ENCODE results near the gene NPAS3. TPM values are rescaled to one million over a fixed set of nuclear protein-coding genes. Genes with fewer than 3 reads are reported as not detected.

Gene NPAS3
- polyA plus RNA-seq, 2 of the 4 experiments (the other 2 are of a cell fraction): not detected

DNA sequence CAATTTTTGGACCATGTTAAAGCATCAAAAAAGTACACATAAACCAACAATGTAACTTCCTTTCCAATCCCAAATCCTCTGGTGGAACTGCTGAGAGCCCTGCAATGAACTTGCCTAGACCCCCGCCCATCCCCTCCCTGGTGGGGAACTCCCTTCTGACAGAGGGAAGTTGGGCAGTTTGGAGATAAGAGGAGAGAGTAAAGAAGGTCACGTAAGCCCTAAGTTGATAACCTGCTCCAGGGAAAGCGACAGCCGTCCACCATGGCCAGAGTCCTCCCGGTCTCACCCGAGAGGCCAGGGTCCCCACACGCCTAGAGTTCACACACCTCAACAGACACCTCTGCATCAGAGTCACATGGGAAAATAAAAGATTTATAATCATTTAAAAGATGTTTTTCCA is 873.5 kb downstream of the NPAS3 start:
- POLR2A ChIA-PET: no interaction called here

DNA sequence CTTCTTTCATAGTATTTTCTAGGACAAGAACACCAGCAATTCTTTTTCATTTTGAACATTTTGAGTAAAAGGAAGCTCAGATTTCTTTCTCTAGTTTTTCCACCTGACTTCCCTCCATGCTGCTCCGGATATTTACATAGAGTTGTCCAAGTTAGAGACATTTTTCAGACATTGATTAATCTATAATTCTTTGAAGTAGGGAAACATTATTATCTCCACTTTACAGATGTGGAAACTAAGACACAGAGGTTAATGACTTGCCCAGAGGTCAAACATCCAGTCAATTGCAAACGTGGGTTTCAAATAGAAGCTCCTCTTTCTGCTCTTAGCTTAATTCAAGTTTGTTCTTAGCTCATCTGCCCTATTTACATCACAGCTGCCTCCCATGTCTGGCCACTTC is 873.9 kb downstream of the NPAS3 start:
- no peak overlapping the region for H3K4me3 ChIP-seq
- CTCF ChIA-PET: interaction anchor here (2.4 kb wide), 1 partner anchor 20 kb away, joined by 7 read pairs; no protein-coding TSS in a partner anchor
- TF ChIP-seq KDM1A (IDR thresholded peaks at IDR 0.05; ENCODE audit: low read depth) (no peak), HDAC2 (IDR thresholded peaks at IDR 0.05) (no peak), HOXB13 (CRISPR knock-in tag; IDR thresholded peaks at IDR 0.05; ENCODE audit: low read depth) (no peak), HOXA7 (CRISPR knock-in tag; IDR thresholded peaks at IDR 0.05) (no peak), ESRRA (IDR thresholded peaks at IDR 0.05; ENCODE audit: borderline replicate concordance, low read length) (no peak), ZC3H11A (IDR thresholded peaks at IDR 0.05) (no peak), SREBF2 (IDR thresholded peaks at IDR 0.05) (no peak), BHLHE40 (IDR thresholded peaks at IDR 0.05; ENCODE audit: low read depth, low read length) (no peak), SMC3 (IDR thresholded peaks at IDR 0.05) (no peak), JUNB (IDR thresholded peaks at IDR 0.05) (no peak), PHF8 (IDR thresholded peaks at IDR 0.05; ENCODE audit: borderline replicate concordance, low read depth) (no peak), NPAS2 (CRISPR knock-in tag; IDR thresholded peaks at IDR 0.05; ENCODE audit: borderline replicate concordance) (no peak), CEBPB (IDR thresholded peaks at IDR 0.05) (no peak), EHMT2 (IDR thresholded peaks at IDR 0.05; ENCODE audit: low read depth) (no peak), KDM5A (IDR thresholded peaks at IDR 0.05) (no peak)
- TF ChIP-seq, protein P1, sequence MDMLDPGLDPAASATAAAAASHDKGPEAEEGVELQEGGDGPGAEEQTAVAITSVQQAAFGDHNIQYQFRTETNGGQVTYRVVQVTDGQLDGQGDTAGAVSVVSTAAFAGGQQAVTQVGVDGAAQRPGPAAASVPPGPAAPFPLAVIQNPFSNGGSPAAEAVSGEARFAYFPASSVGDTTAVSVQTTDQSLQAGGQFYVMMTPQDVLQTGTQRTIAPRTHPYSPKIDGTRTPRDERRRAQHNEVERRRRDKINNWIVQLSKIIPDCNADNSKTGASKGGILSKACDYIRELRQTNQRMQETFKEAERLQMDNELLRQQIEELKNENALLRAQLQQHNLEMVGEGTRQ (IDR thresholded peaks at IDR 0.05): no peak
- TF ChIP-seq, protein P2, sequence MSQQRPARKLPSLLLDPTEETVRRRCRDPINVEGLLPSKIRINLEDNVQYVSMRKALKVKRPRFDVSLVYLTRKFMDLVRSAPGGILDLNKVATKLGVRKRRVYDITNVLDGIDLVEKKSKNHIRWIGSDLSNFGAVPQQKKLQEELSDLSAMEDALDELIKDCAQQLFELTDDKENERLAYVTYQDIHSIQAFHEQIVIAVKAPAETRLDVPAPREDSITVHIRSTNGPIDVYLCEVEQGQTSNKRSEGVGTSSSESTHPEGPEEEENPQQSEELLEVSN (IDR thresholded peaks at IDR 0.05; ENCODE audit: borderline replicate concordance, low read depth): no peak
- H3K9me3 ChIP-seq: no peaks in the 10 kb centered on the region
- no peaks in the 10 kb centered on the region for H3K4me1 ChIP-seq
- H3K4me2 ChIP-seq: no peak overlapping the region
- POLR2A ChIA-PET: no interaction called here
- no peak for FAIRE-seq
- DNase-seq (ENCODE audit: low read depth in 1 of 2, low spot score in 1 of 2): no peak
- no peak for ATAC-seq
- H3K27ac ChIP-seq: no peak overlapping the region
- WGBS (ENCODE audit: missing lambda C conversion rate): 1% methylated on average over 2 of the region's 2 CpGs

More for the DNA sequence above, 873.5 kb downstream of the NPAS3 start:
- WGBS (ENCODE audit: missing lambda C conversion rate): 52% methylated on average over 7 of the region's 7 CpGs
- no peak for ATAC-seq
- no peak overlapping the region for H3K27ac ChIP-seq
- TF ChIP-seq, protein P2 (IDR thresholded peaks at IDR 0.05; ENCODE audit: borderline replicate concordance, low read depth): no peak
- TF ChIP-seq NFE2L2 (conservative IDR thresholded peaks at IDR 0.05; ENCODE audit: low read length): no peak
- TF ChIP-seq JUNB (IDR thresholded peaks at IDR 0.05): no peak
- no peak for TF ChIP-seq HOXB5 (CRISPR knock-in tag; IDR thresholded peaks at IDR 0.05)
- no peak for TF ChIP-seq RNF2 (IDR thresholded peaks at IDR 0.05; ENCODE audit: borderline replicate concordance, low read depth)
- no peak for TF ChIP-seq TFCP2L1 (CRISPR knock-in tag; IDR thresholded peaks at IDR 0.05)
- no peak for TF ChIP-seq CHD2 (IDR thresholded peaks at IDR 0.05; ENCODE audit: low read length, partially characterized antibody)
- TF ChIP-seq CHD4 (IDR thresholded peaks at IDR 0.05; ENCODE audit: borderline replicate concordance): no peak
- TF ChIP-seq RAD21 (conservative IDR thresholded peaks at IDR 0.05 in 1 of 2, IDR thresholded peaks at IDR 0.05 in 1 of 2): no peak
- TF ChIP-seq HOXA7 (CRISPR knock-in tag; IDR thresholded peaks at IDR 0.05): no peak
- no peak for TF ChIP-seq BHLHE40 (IDR thresholded peaks at IDR 0.05; ENCODE audit: low read depth, low read length)
- no peak for TF ChIP-seq FOXS1 (CRISPR knock-in tag; IDR thresholded peaks at IDR 0.05)
- TF ChIP-seq, protein P3, sequence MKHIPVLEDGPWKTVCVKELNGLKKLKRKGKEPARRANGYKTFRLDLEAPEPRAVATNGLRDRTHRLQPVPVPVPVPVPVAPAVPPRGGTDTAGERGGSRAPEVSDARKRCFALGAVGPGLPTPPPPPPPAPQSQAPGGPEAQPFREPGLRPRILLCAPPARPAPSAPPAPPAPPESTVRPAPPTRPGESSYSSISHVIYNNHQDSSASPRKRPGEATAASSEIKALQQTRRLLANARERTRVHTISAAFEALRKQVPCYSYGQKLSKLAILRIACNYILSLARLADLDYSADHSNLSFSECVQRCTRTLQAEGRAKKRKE (CRISPR knock-in tag; IDR thresholded peaks at IDR 0.05; ENCODE audit: low read depth): no peak
- no peak for FAIRE-seq
- H3K4me3 ChIP-seq: no peak overlapping the region
- H3K4me2 ChIP-seq: no peak overlapping the region
- H3K4me1 ChIP-seq: no peaks in the 10 kb centered on the region
- H3K9me3 ChIP-seq: no peaks in the 10 kb centered on the region
- DNase-seq (ENCODE audit: low read depth in 1 of 2, low spot score in 1 of 2): no peak
- CTCF ChIA-PET: interaction anchor here (2.4 kb wide), 1 partner anchor 19 kb away, joined by 7 read pairs; no protein-coding TSS in a partner anchor

Measured in A549 (cell line).